Hematopoietic multipotent progenitor cell treated with erythropoietin and hydrocortisone succinate and interleukin-3 and kit ligand, for 4 days (in vitro differentiated cells): Measurements from ENCODE around the gene WWOX.

Source experiments
- DNase-seq: peaks from one replicate; pipeline ENCODE4 v3.0.0-alpha.2; 2015

The WWOX gene

GRCh38 chr16:78278056-78278450 lies 178.6 kb downstream of the WWOX start:
- DNase-seq: no peak

- no peak for DNase-seq
These were observed 181.7 kb downstream of the WWOX start for GRCh38 chr16:78281115-78281514.

- DNase-seq: no peak
These were observed 184.2 kb downstream of the WWOX start for GRCh38 chr16:78283548-78284251.

- DNase-seq: no peak
These were observed 184.9 kb downstream of the WWOX start for GRCh38 chr16:78284326-78284725.

GRCh38 chr16:78284957-78285434 lies 185.5 kb downstream of the WWOX start:
- no peak for DNase-seq

- no peak for DNase-seq
These were observed 186.0 kb downstream of the WWOX start for GRCh38 chr16:78285437-78285922.

GRCh38 chr16:78286065-78286464 lies 186.6 kb downstream of the WWOX start:
- DNase-seq: no peak

- no peak for DNase-seq
These were observed 189.4 kb downstream of the WWOX start for GRCh38 chr16:78288888-78289287.

- no peak for DNase-seq
These were observed 189.9 kb downstream of the WWOX start for GRCh38 chr16:78289373-78289772.

GRCh38 chr16:78289844-78290277 lies 190.4 kb downstream of the WWOX start:
- DNase-seq: no peak

- DNase-seq: no peak
These were observed 190.9 kb downstream of the WWOX start for GRCh38 chr16:78290395-78290794.

GRCh38 chr16:78290872-78291591 lies 191.6 kb downstream of the WWOX start:
- DNase-seq: no peak

- DNase-seq: no peak
These were observed 192.2 kb downstream of the WWOX start for GRCh38 chr16:78291604-78292003.

GRCh38 chr16:78292086-78292843 lies 192.8 kb downstream of the WWOX start:
- no peak for DNase-seq

- no peak for DNase-seq
These were observed 193.5 kb downstream of the WWOX start for GRCh38 chr16:78292844-78293380.

- no peak for DNase-seq
These were observed 195.2 kb downstream of the WWOX start for GRCh38 chr16:78294538-78295225.

- DNase-seq: no peak
These were observed 197.7 kb downstream of the WWOX start for GRCh38 chr16:78297066-78297666.

- DNase-seq: no peak
These were observed 199.5 kb downstream of the WWOX start for GRCh38 chr16:78298986-78299385.

- no peak for DNase-seq
These were observed 201.0 kb downstream of the WWOX start for GRCh38 chr16:78300469-78300868.

GRCh38 chr16:78303946-78304345 lies 204.5 kb downstream of the WWOX start:
- DNase-seq: no peak

- no peak for DNase-seq
These were observed 206.9 kb downstream of the WWOX start for GRCh38 chr16:78306361-78306760.
